Endometrial microvascular endothelial cells (primary cell): ENCODE measurements around the gene RPS6KL1. TPM values are rescaled to one million over a fixed set of nuclear protein-coding genes. Genes with fewer than 3 reads are reported as not detected.

Source experiments
- in situ Hi-C: cut with HindIII; loops from 2 replicates; pipeline ENCODE4 v1.10.0; 2017; ENCODE audit warnings: low sequenced_read_pairs, low pct_unique_long_range_greater_than_20kb; ENCODE audit errors: inconsistent ontology term
- total RNA-seq: library from RNA; depleted of rRNA; stranded (reverse); fragments of >200 nt; gene quantifications from one replicate; pipeline ENCODE4 v1.2.3, GENCODE V29; 2015; ENCODE audit errors: inconsistent ontology term

Gene RPS6KL1, protein sequence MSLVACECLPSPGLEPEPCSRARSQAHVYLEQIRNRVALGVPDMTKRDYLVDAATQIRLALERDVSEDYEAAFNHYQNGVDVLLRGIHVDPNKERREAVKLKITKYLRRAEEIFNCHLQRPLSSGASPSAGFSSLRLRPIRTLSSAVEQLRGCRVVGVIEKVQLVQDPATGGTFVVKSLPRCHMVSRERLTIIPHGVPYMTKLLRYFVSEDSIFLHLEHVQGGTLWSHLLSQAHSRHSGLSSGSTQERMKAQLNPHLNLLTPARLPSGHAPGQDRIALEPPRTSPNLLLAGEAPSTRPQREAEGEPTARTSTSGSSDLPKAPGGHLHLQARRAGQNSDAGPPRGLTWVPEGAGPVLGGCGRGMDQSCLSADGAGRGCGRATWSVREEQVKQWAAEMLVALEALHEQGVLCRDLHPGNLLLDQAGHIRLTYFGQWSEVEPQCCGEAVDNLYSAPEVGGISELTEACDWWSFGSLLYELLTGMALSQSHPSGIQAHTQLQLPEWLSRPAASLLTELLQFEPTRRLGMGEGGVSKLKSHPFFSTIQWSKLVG
- 25.0 TPM for total RNA-seq

DNA sequence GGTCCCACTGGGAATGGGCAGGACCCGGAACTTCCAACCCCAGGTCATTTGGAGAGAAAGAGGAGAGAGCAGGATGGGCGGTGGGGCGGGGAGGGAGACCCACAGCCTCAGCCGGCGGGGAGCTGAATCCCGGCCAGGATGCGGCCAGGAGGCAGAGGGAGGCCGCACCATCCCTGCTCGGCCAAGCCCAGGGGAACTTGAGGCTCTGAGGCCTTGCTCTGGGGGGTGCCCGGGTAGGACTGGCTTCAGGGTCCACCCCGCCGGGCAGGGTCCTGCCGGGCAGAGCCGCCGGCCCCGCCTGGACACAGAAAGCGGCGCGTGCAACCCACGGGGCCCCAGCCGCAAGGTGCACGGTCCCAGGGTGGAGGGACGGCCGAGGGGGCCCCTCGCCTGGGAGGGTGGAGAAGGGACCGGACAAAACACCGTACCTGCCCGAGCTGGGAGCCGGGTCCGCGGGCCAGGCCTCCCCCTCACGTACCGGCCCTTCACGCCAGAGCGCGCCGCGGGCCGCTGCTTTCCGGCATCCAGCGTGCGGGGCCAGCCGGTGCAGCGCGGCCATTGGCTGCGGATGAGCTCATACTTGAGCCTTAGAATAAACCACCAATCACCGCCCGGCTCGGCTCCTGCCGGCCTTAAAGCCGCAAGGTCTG is at the start of gene RPS6KL1:
RPS6KL1 (minus strand) TSS at position 509 of the 650 bp plus-strand sequence. CDS start 1,719 bp downstream, outside the sequence.
- in situ Hi-C loops, result no loop called here

DNA sequence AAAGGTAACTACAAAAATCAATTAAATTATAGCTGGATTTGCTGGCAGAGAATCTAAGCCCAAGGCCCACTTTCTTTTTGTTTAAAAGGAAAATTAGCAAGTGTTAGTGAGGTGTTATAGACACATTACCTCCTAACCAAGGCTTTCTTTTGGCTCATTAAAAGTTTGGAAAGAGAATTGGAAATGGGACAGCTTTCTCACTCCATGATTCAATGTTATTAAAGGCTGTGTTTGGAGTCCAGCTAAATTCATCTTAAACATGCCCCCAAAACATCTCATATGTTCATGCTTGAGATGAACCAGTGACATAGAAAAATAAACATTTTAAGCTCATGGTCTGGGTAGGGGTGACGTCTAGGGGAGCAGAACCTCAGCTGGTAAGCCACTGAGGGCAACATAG is 45.8 kb upstream of the RPS6KL1 start:
- in situ Hi-C loops, result no loop called here

DNA sequence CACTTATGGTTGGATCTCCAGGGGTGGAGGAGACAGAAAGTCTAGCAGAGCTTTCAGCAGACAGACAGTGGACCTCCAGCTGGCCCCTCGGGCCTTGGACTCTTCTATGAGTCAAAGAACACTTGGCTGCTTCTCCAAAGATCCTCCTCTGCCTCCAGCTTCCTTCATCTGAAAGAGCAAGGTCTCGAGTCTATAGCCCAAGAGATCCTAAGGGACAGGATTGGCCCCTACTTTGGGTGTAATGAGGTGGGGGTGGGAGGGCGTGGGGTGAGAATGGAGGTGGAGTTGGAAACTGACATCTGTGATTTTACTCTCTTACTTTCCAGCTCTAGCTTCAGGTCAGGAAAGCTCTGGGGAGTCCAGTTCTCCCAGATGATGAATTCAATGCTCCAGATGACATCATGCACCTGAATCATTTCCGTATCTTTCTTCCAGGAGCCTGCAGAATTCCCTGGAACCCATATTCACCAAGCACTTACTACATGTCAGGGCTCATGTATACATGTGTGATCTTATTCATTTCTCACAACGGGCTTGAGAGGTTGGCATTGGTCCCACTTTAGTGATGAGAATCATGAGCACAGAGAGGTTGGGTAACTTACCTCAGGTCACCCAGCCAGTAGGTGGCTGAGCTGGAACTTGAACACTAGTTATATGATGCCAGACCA is 42.6 kb upstream of the RPS6KL1 start:
- in situ Hi-C loops, result no loop called here

DNA sequence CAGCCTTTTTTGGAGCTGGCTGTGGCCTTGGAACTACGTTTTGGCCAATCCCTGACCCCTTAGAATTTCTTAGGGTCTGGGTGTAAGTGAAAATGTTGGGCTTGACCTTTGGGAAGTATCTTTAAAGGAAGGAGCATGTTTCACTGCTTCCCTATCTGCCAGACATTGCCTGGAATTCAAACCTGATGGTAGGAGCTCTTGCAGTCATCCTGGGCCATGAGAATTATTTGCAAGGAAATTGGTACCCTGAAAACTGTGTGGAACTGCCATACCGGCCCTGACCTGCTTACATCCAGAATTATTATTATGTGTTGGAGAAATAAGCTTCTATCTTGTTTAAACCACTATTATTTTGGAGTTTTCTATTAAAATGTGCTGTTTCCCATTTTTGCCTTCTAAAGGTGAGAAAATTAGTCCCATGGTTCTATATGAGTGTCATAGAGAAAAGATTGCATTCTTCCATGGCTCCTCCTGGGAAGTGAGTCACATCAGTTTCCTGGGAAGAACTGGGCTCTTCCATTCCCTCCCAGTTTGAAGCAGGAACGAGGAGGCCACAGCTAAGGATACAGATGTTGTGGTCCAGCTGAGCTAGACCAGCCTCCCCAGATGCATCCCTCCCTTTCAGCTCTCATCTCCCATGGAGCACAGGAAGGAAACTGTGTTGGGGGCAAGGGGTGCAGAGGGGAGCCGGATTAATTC is 41.9 kb upstream of the RPS6KL1 start:
- in situ Hi-C loops, result loop anchor here (5.0 kb wide), 1 partner anchor 112 kb away; no protein-coding TSS in a partner anchor

DNA sequence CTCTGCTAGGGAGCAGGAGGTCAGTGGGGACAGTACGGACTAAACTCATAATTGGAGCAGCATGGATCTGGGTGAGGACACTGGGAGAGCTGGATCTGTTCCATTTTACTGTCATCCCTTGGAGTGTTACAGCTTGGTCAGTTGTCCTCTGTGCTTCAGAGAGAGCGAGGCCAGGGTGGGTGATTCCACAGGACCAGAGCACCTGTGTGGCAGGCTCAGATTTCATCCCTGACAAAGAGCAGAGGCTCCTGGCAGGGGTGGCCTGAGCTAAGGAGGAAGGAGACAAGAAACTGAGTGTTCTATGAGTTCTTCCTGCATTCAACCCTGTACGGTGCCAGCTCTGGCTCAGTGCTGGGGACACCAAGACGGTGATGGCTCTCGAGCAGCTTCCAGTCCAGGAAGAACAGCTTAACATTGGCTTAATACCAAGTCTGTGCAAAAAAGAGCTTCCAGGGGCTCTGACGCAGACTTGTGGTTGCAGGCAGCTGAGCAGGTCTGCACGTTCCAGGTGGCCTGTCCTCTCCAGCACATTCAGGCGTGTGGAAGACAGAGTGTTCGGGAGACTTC is 40.7 kb upstream of the RPS6KL1 start:
- in situ Hi-C loops, result loop anchor here (5.0 kb wide), 1 partner anchor 114 kb away; no protein-coding TSS in a partner anchor

DNA sequence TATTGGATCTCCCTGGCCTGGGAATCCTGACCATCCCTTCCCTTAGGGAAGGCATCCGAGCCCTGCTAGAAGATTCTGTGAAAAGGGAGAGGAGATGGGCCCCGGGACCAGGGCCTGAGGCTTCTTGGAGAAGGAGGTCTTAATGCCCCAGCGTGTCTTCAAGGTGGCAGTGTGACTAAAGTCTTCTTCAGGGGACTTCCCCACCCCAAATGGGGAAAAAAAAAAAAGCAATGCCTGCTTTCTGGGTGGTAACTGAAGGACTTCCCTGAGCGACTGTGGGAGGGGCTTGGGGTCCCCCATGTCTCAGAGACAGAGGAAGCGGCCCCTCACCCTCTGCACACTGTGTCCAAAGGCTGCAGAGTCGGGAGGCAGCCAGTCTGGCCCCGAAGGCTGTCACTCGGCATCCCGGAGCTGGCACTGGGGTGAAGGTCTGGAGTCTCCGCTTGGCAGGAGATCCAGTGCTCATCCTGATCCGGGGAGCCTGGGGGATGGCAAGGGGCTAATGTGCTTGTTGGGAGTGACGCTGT is 40.2 kb upstream of the RPS6KL1 start:
- in situ Hi-C loops, result loop anchor here (5.0 kb wide), 1 partner anchor 114 kb away; no protein-coding TSS in a partner anchor

DNA sequence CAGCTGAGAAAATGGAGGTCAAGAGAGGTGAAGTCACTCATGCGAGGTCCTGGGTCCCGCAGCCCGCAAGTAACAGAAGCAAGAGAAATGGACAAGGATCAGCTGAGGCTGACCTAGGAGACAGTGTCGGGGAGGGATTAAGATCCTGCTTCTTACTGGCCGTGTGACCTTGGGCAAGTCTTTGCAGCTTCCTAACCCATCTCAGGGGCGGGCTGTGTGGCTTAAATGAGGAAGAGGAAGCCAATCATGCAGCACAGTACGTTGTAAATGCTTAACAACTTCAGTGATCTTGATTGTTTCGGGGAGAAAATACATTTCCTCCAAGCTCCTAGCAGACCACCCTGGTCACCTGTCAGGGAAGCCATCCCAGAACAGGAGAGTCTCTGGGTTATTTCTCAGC is 39.4 kb upstream of the RPS6KL1 start:
- in situ Hi-C loops, result loop anchor here (5.0 kb wide), 1 partner anchor 115 kb away; no protein-coding TSS in a partner anchor

DNA sequence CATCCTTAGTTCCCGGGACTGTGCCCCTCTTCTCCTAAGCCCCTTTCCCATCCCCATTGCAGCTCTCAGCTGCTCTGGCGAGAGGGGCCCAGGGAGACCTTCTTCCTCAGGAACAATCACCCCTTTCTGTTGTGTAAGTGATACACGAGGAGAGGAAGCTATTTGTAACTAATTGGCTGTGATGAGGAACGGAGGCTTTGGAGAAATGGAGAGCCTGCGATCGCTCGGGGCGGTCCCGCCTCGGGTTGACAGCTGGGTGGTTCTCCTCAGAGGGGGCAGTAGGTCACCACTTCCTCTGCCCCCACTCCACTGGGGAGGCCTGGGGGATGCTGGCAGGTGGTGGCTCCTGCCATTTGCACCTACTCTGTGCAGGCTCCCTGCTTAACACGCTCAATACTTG is 39.0 kb upstream of the RPS6KL1 start:
- in situ Hi-C loops, result loop anchor here (5.0 kb wide), 1 partner anchor 115 kb away; no protein-coding TSS in a partner anchor

DNA sequence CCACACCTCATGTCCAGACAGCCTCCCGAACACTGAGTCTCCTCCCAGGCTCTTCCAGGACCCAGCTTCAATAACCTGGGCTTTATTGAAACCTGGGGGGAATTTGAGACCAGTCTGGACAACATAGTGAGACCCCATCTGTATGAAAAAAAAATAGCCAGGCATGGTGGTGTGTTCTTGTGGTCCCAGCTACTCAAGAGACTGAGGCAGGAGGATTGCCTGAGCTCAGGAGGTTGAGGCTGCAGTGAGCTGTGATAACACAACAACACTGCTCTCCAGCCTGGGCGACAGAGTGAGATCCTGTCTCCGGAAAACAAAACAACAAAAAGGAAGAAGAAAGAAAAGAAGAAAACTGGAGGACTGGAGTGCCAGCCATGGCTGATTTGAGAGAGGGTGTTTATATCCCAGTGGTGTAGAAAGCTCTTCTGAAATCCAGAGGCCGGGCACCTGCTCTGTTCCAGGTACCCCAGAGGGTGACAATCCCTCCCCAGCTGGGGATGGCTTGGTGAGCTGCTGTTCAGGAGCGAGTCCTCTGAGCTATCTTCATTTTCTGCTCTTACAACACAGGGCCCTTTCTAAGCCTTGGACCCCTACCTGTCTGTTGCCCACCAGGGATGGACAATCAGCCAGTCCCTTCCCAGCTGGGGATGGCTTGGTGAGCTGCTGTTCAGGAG is 38.3 kb upstream of the RPS6KL1 start:
- in situ Hi-C loops, result loop anchor here (5.0 kb wide), 1 partner anchor 116 kb away; no protein-coding TSS in a partner anchor

DNA sequence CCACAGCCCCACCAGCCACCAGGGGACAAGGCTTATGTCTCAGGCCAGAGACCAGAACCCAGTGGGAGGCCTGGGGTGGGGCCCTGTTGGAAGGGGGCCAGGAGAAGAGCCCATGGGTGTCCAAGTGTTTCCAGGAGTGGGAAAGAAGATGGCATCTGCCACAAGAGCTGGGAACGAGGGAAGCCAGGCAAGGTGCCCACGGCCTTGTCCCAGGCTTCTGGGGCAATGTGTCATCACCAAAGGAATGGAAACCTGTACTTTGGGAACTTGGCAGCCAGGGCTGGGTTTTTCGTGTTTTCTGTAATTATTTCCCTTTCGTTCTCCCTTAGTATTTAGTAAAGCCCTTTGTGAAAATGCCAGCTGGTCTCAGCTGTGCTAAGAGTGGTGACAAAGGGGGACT is 37.7 kb upstream of the RPS6KL1 start:
- in situ Hi-C loops, result loop anchor here (5.0 kb wide), 1 partner anchor 117 kb away; no protein-coding TSS in a partner anchor

DNA sequence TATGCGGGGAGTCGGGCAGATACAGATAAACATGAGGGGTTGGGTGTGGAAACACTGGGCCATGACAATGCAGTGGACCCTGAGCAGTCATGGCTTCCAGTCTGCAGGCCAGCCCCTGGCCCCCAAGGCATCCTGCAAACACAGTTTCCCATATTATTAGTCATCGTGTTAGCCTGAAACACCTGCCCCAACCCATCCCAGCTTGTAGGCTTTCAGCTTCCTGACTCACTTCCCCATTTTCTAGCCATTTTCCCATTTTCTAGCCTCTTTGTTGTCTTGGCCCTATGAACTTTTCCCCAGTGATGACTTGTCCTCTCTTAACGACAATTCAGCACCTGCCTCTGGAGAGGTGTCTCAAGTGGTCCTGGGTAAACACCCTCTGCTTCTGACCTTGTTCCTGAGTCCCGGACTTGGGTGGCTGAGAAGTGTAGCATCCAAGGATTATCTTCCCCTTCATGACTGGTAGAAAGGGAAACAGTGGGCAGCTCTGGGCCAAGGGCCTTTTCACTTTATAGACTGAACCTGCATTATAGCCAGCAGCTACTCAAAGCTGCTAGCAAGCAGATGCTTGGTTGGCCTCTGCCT is 36.6 kb upstream of the RPS6KL1 start:
- in situ Hi-C loops, result loop anchor here (5.0 kb wide), 1 partner anchor 118 kb away; no protein-coding TSS in a partner anchor

DNA sequence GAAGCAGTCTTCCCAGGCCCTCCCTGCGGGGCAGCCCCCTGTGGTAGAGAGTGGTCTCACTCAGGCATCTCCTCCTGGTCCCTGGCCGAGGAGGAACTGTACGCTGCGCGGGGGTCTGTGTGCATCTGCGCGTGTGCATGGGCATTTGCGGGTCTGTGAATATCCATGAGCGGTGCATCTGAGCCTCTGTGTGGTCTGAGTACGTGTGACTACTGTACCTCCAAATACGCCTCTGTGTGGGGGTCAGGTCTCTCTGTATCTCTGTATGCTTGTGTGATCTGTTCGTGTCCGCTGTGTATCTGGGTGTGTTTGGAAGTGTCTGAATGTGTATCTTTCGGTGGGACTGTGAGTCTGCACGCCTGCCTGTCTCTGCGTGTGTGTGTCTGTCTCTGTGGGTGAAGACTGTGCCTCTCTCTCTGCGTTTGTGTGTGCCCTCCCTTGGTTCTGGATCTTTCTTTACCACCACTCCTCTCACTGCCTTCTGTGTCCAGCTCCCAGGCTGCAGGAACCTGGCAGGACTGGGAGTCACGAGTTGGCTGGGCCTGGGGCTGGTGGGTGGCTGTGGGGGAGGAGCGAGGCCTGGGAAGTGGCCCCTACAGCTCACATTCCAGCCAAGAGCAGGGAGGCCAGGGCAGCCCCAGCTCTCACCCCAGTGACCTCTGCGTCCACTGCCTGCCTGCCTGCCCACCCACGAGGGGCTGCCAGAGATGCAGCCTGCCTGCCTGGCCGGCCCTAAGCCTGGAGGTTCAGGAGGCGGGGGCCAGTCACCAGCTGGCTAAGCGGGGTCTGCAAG is 33.4 kb upstream of the RPS6KL1 start:
- in situ Hi-C loops, result no loop called here

DNA sequence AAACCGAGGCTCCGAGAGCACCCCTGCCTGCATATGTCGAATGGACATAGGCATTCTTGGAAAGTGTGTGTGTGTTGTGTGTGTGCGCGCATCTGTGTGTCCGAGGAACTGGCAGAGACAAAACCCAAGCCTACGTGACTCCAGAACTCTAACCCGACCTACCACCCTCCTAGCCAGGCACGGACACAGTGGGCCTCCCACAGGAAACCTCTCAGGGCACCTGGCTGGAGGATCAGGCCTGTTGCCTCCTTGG is 32.9 kb upstream of the RPS6KL1 start:
- in situ Hi-C loops, result no loop called here

DNA sequence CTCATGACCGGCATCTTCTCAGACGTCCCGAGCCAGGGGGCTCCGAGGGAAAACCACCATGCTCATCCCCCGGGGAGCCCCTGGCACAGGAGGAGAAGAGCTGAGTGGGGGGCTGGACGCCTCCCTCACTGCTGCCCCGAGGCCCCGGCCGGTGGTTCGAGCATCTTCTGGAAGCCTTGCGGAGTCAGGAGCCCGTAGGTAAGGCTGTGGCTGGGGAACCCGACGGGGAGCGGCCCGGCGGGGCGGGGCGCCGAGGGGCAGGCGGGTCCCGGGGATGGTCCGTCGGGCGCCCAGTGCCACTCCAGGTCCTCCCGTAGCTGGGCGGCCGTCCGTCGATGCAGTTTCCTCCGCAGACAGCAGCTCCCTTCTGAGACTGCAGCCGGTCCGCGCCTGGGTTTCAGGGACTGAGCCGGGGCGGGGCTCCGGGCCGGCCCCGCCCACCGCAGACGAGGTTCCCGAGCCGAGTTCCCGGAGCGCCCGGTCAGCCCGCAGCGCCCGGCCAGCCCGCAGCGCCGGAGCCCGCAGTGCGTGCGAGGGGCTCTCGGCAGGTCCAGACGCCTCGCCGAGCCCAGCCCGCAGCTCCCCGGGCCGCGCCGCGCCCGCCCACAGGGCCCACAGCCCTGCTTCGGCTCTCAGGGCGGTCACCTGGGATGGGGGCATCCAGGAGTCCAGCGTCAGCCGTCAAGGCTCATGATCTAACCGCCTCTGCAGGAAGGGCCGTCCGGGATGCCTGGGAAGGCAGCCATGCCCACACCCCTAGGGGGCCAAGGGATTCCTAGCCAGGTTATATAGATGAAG is 32.4 kb upstream of the RPS6KL1 start, which contains the start of gene PGF:
PGF (minus strand) TSS at position 369 of the 798 bp plus-strand sequence; CDS start at position 14, 355 bp downstream.
- in situ Hi-C loops, result no loop called here

DNA sequence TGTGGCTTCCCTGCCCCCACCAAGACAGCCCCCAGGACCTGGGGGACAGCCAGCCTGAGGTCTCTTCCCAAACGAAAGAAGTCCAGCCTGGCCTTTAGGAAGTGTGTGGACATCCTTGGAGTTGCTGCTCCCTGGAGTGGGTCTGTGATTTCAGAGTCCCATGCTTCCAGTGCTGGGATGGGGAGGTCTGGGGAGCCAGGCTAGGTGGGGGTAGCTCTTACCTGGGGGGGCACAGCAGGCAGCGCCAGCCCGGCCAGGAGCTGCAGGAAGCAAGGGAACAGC is 31.8 kb upstream of the RPS6KL1 start:
- in situ Hi-C loops, result no loop called here
